HepG2 (cell line): ENCODE results near the gene NME7. TPM values are rescaled to one million over a fixed set of nuclear protein-coding genes. Genes with fewer than 3 reads are reported as not detected.
A peak's percentile ranks its signal among the peaks of the same experiment; 100 is the strongest.

Experiments
- ATAC-seq: fragments of 200-7000 bp; cut with Tn5 transposase; 3 replicates; pipeline ENCODE4 v1.9.1; 2020; ENCODE audit warnings: mild to moderate bottlenecking, moderate library complexity
- BruUV-seq: library from RNA; stranded (reverse); fragments of 400-500 nt; replicated peaks from 2 replicates; lab custom pipeline; 2021; lab: Mats Ljungman, UMichigan
- CTCF ChIA-PET: fragments of 300-600 bp; formaldehyde crosslinking; extraction: SDS; loops from one replicate; lab custom pipeline; 2021; ENCODE audit warnings: low total read pairs, inconsistent platforms, low intra/inter-chr PET ratio; lab: Yijun Ruan, JAX
- POLR2A ChIA-PET: fragments of 350-600 bp; sonication (Branson Sonifier 250); formaldehyde crosslinking; loops from one replicate; lab custom pipeline; 2020; ENCODE audit warnings: antibody characterized with exemption, inconsistent platforms; lab: Yijun Ruan, JAX
- DNase-seq: peaks from one replicate; pipeline ENCODE4 v3.0.0-alpha.2; 2015; ENCODE audit warnings: low spot score
- FAIRE-seq: peaks from 3 replicates; lab custom pipeline; 2011; peaks lifted over from hg19 to GRCh38; lab: Jason Lieb, UNC
- H2AFZ ChIP-seq: one replicate; pipeline ENCODE4 v1.6.1; 2011; ENCODE audit warnings: low read length, inconsistent platforms
- H3K27ac ChIP-seq: fragments of 300-600 bp; 3 replicates; pipeline ENCODE4 v1.8.0; 2011; ENCODE audit warnings: mixed run types, mild to moderate bottlenecking, mixed read lengths, low read length, inconsistent platforms; ENCODE audit not compliant: insufficient read depth; ENCODE audit errors: extremely low read length
- H3K27me3 ChIP-seq, 2 experiments: fragments of 200-600 bp in 1 of 2; 2 replicates in 1 of 2; 3 replicates in 1 of 2; pipeline versions ENCODE4 v1.6.0 to v1.8.0; 2011; ENCODE audit warnings: low read length in 2 of 2, mild to moderate bottlenecking in 2 of 2, moderate library complexity in 2 of 2, inconsistent platforms in 1 of 2; ENCODE audit not compliant: insufficient read depth in 2 of 2, control insufficient read depth in 1 of 2
- H3K36me3 ChIP-seq, 2 experiments: fragments of 200-600 bp in 1 of 2; replicated peaks in 1 of 2; 2 replicates in 1 of 2; 3 replicates in 1 of 2; pipeline versions ENCODE4 v1.5.1 to v1.8.0; 2011; ENCODE audit warnings: low read length in 2 of 2, inconsistent platforms in 1 of 2; ENCODE audit not compliant: insufficient read depth in 2 of 2, control insufficient read depth in 1 of 2
- H3K4me1 ChIP-seq: 2 replicates; pipeline ENCODE4 v1.5.1; 2012; ENCODE audit warnings: low read length, inconsistent platforms; ENCODE audit not compliant: insufficient read depth
- H3K4me2 ChIP-seq: 2 replicates; pipeline ENCODE4 v1.6.0; 2011; ENCODE audit warnings: low read depth, low read length, inconsistent platforms
- H3K4me3 ChIP-seq, 3 experiments: fragments of 200-600 bp in 1 of 3; sonication (generic), shearing (Covaris generic) in 1 of 3; replicated peaks in 1 of 3; 2 replicates each; pipeline ENCODE4 v1.5.1; 2011 to 2016; ENCODE audit warnings: low read length in 3 of 3, inconsistent platforms in 2 of 3, low read depth in 2 of 3, mild to moderate bottlenecking in 2 of 3, control low read depth in 1 of 3, mixed read lengths in 1 of 3; ENCODE audit not compliant: insufficient read depth in 1 of 3
- H3K79me2 ChIP-seq: one replicate; pipeline ENCODE4 v1.6.1; 2011; ENCODE audit warnings: low read length, inconsistent platforms; ENCODE audit not compliant: insufficient read depth
- H3K9ac ChIP-seq: 2 replicates; pipeline ENCODE4 v1.6.0; 2011; ENCODE audit warnings: mild to moderate bottlenecking, low read depth, low read length, inconsistent platforms; ENCODE audit not compliant: insufficient read depth
- H3K9me3 ChIP-seq: 2 replicates; pipeline ENCODE4 v1.5.1; 2012; ENCODE audit warnings: mild to moderate bottlenecking, low read length
- H4K20me1 ChIP-seq: 2 replicates; pipeline ENCODE4 v1.6.0; 2011; ENCODE audit warnings: inconsistent platforms, mild to moderate bottlenecking, low read length, moderate library complexity; ENCODE audit not compliant: insufficient read depth
- HMG20B ChIP-seq: conservative IDR thresholded peaks from 2 replicates; pipeline ENCODE4 v1.6.1; 2016; ENCODE audit warnings: missing genetic modification reagents, missing compliant biosample characterization
- HNF4A ChIP-seq: sonication (generic); formaldehyde crosslinking; IDR thresholded peaks from 2 replicates; pipeline ENCODE4 v1.4.0; 2020; ENCODE audit warnings: missing genetic modification reagents
- PAX8 ChIP-seq: sonication (generic); formaldehyde crosslinking; IDR thresholded peaks from 2 replicates; pipeline ENCODE4 v1.8.0; 2022; ENCODE audit warnings: mild to moderate bottlenecking, missing genetic modification reagents, borderline replicate concordance
- SETDB1 ChIP-seq: sonication (generic); formaldehyde crosslinking; IDR thresholded peaks from 2 replicates; pipeline ENCODE4 v1.5.1; 2020; ENCODE audit warnings: missing genetic modification reagents, mild to moderate bottlenecking, borderline replicate concordance
- THYN1 ChIP-seq: sonication (generic); formaldehyde crosslinking; IDR thresholded peaks from 2 replicates; pipeline ENCODE4 v1.8.1; 2023; ENCODE audit warnings: low read depth, mild to moderate bottlenecking, moderate library complexity, missing genetic modification reagents, borderline replicate concordance
- ZNF562 ChIP-seq: sonication (generic); formaldehyde crosslinking; IDR thresholded peaks from 2 replicates; pipeline ENCODE4 v1.8.0; 2022; ENCODE audit warnings: missing genetic modification reagents, borderline replicate concordance
- ZNF619 ChIP-seq: sonication (generic); formaldehyde crosslinking; IDR thresholded peaks from 2 replicates; pipeline ENCODE4 v1.4.0; 2020; ENCODE audit warnings: mild to moderate bottlenecking, missing genetic modification reagents
- ZNF766 ChIP-seq: sonication (generic); formaldehyde crosslinking; IDR thresholded peaks from 2 replicates; pipeline ENCODE4 v1.5.0; 2020; ENCODE audit warnings: missing genetic modification reagents, borderline replicate concordance
- ZSCAN30 ChIP-seq: sonication (generic); formaldehyde crosslinking; IDR thresholded peaks from 2 replicates; pipeline ENCODE4 v1.5.0; 2020; ENCODE audit warnings: mild to moderate bottlenecking, missing genetic modification reagents
- WGBS: methylation state at CpG from one replicate; pipeline ENCODE4 v1.1.6; 2017; ENCODE audit warnings: low lambda C conversion rate; 5-methylcytosine and 5-hydroxymethylcytosine counted together
- in situ Hi-C: cut with HindIII; loops from 2 replicates; pipeline ENCODE4 v1.10.0; 2017; ENCODE audit warnings: low pct_unique_long_range_greater_than_20kb; ENCODE audit not compliant: extremely low pct_ligation_motif_present
- intact Hi-C: fragments of 100-400 bp; cut with micrococcal nuclease; formaldehyde crosslinking; loops from one replicate; pipeline ENCODE4 v1.10.0; 2022; ENCODE audit not compliant: unreplicated experiment
- polyA plus RNA-seq, 8 experiments: library from polyadenylated mRNA; depleted of rRNA in 3 of 8; stranded (reverse) in 7 of 8; unstranded in 1 of 8; fragments of >200 nt; fragmentation: Illumina TruSeq in 4 of 8; extraction: Trizol in 4 of 8; gene quantifications; 2 replicates each; pipeline versions ENCODE4 v1.2.1 to v1.2.3, GENCODE V29; 2011 to 2016; ENCODE audit warnings: low read depth in 4 of 8, missing spikeins in 1 of 8, mixed read lengths in 1 of 8; ENCODE audit not compliant: insufficient read depth in 1 of 8
- total RNA-seq, 5 experiments: library from RNA; depleted of rRNA; stranded (reverse); fragments of >200 nt; fragmentation: Illumina TruSeq; extraction: Trizol; gene quantifications; 2 replicates each; pipeline ENCODE4 v1.2.3, GENCODE V29; 2016; ENCODE audit warnings: low read depth in 1 of 5
- TF ChIP-seq, protein P1 (sequence below): sonication (generic); formaldehyde crosslinking; IDR thresholded peaks from 2 replicates; pipeline ENCODE4 v1.4.0; 2020; ENCODE audit warnings: missing genetic modification reagents, borderline replicate concordance
- TF ChIP-seq, protein P2 (sequence below): sonication (generic); formaldehyde crosslinking; IDR thresholded peaks from 2 replicates; pipeline ENCODE4 v1.5.1; 2020; ENCODE audit warnings: missing genetic modification reagents, mild to moderate bottlenecking, borderline replicate concordance
- TF ChIP-seq, protein P3 (sequence below): sonication (generic); formaldehyde crosslinking; IDR thresholded peaks from 2 replicates; pipeline ENCODE4 v1.8.0; 2022; ENCODE audit warnings: missing genetic modification reagents, mild to moderate bottlenecking, inconsistent platforms, borderline replicate concordance
- TF ChIP-seq, protein P4 (sequence below): fragments of 450-650 bp; IDR thresholded peaks from 2 replicates; pipeline ENCODE4 v1.6.1; 2017

NME7 gene
- total and polyA plus RNA-seq, 2 of the 13 experiments (the other 11 are each of a cell fraction or from before 2014, with no cell fraction given) = 9.4 to 22.5 TPM

DNA sequence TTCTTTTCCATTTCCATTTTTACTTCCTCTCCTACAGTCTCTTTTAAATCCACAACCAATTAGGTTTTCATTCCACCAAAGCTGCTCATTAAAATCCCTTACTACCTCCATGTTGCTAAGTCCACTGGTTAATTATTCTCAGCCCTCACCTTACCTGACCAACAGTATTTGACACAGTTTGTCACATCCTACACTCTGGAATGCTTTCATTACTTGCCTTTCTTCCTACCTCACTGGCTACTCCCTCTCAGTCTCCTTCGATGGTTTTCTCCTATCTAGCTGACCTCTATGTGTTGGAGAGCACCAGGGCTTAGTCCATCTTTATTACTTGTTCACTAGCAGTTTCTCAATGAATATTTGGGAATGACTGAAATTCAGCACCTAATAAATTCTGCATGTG, 78.6 kb downstream of the NME7 start (continued):
- TF ChIP-seq, protein P1, sequence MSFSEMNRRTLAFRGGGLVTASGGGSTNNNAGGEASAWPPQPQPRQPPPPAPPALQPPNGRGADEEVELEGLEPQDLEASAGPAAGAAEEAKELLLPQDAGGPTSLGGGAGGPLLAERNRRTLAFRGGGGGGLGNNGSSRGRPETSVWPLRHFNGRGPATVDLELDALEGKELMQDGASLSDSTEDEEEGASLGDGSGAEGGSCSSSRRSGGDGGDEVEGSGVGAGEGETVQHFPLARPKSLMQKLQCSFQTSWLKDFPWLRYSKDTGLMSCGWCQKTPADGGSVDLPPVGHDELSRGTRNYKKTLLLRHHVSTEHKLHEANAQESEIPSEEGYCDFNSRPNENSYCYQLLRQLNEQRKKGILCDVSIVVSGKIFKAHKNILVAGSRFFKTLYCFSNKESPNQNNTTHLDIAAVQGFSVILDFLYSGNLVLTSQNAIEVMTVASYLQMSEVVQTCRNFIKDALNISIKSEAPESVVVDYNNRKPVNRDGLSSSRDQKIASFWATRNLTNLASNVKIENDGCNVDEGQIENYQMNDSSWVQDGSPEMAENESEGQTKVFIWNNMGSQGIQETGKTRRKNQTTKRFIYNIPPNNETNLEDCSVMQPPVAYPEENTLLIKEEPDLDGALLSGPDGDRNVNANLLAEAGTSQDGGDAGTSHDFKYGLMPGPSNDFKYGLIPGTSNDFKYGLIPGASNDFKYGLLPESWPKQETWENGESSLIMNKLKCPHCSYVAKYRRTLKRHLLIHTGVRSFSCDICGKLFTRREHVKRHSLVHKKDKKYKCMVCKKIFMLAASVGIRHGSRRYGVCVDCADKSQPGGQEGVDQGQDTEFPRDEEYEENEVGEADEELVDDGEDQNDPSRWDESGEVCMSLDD = no peak
- no peak for TF ChIP-seq HMG20B (CRISPR knock-in tag)
- no peak for TF ChIP-seq PAX8 (CRISPR knock-in tag)
- TF ChIP-seq THYN1 (CRISPR knock-in tag) = no peak
- TF ChIP-seq ZNF766 (CRISPR knock-in tag) = no peak
- no peak for TF ChIP-seq SETDB1 (CRISPR knock-in tag)
- no peak for TF ChIP-seq ZNF562 (CRISPR knock-in tag)
- TF ChIP-seq, all 625 proteins: peak for 0

DNA sequence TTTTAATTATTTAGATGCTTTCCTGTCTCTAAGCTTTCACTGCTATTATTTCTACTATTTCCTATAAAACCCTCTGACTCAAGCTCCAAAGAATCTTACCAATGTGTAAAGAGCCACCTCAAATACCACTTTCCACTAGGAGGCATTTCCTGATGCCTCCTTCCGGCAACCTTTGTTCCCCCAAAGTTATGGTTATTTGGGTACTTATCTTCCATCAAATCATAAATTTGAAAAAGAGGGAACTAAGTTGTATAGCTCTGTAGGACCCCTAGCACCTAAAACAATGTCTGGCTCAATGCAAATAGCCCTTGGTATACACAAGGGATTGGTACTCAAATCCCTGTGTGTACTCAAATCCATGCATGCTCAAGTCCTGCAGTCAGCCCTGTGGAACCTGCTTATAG, 79.6 kb downstream of the NME7 start:
- Histone ChIP-seq H3K4me2 (no peak overlapping the region), H3K27ac (no peak overlapping the region), H4K20me1 (no peaks in the 10 kb centered on the region), H3K4me1 (no peaks in the 10 kb centered on the region), H3K4me3 (no peak overlapping the region), H3K9me3 (no peaks in the 10 kb centered on the region), H3K79me2 (no peaks in the 10 kb centered on the region), H3K27me3 (no peaks in the 10 kb centered on the region), H3K36me3 (no peaks in the 10 kb centered on the region), H3K9ac (no peak overlapping the region), H2AFZ (no peak overlapping the region)
- in situ Hi-C loops (no loop called here), intact Hi-C loops (no loop called here)
- ATAC-seq (no peak), DNase-seq (peak; percentile 2), FAIRE-seq (no peak)
- WGBS = 97% methylated on average over 1 of the region's 1 CpG
- POLR2A ChIA-PET = no interaction called here
- CTCF ChIA-PET = no interaction called here
- BruUV-seq = no TSS peak
- TF ChIP-seq, protein P2, sequence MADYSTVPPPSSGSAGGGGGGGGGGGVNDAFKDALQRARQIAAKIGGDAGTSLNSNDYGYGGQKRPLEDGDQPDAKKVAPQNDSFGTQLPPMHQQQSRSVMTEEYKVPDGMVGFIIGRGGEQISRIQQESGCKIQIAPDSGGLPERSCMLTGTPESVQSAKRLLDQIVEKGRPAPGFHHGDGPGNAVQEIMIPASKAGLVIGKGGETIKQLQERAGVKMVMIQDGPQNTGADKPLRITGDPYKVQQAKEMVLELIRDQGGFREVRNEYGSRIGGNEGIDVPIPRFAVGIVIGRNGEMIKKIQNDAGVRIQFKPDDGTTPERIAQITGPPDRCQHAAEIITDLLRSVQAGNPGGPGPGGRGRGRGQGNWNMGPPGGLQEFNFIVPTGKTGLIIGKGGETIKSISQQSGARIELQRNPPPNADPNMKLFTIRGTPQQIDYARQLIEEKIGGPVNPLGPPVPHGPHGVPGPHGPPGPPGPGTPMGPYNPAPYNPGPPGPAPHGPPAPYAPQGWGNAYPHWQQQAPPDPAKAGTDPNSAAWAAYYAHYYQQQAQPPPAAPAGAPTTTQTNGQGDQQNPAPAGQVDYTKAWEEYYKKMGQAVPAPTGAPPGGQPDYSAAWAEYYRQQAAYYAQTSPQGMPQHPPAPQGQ = no peak
- TF ChIP-seq, protein P3, sequence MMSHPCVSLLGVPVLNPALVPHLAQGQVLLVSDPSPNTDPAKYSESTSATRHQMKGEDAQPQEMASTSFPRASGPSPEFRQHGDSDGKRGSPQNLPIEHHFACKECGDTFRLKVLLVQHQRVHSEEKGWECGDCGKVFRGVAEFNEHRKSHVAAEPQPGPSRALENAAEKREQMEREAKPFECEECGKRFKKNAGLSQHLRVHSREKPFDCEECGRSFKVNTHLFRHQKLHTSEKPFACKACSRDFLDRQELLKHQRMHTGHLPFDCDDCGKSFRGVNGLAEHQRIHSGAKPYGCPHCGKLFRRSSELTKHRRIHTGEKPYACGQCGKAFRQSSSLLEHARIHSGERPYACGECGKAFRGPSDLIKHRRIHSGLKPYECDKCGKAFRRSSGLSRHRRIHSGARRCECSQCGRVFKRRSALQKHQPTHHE (CRISPR knock-in tag) = no peak
- TF ChIP-seq HNF4A (CRISPR knock-in tag) (no peak), ZNF619 (no peak), ZSCAN30 (CRISPR knock-in tag) (no peak)
- TF ChIP-seq, protein P4, sequence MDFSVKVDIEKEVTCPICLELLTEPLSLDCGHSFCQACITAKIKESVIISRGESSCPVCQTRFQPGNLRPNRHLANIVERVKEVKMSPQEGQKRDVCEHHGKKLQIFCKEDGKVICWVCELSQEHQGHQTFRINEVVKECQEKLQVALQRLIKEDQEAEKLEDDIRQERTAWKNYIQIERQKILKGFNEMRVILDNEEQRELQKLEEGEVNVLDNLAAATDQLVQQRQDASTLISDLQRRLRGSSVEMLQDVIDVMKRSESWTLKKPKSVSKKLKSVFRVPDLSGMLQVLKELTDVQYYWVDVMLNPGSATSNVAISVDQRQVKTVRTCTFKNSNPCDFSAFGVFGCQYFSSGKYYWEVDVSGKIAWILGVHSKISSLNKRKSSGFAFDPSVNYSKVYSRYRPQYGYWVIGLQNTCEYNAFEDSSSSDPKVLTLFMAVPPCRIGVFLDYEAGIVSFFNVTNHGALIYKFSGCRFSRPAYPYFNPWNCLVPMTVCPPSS = no peak
